GM21390 (cell line): Measurements from ENCODE around the gene SNED1.

Experiments used
- ATAC-seq: cut with Tn5 transposase; IDR thresholded peaks from one replicate; pipeline ENCODE4 v1.9.1; 2021; ENCODE audit not compliant: unreplicated experiment

The SNED1 gene

DNA sequence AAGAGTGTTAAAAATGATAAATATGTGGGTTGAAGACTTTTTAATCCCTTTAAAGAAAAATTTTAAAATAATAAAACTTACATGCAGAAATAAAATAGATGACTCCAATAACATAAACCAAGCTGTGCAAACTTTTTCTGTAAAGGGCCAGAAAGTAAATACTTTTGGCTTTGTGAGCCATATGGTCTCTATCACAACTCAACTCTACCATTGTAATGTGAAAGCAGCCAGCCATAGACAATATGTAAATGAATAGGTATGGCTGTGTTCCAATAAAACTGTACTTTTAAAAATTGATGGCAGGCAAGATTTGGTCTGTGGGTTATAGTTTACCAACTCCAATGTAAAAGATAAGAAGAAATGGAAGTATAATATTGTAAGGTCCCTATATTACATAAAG is 45.2 kb downstream of the SNED1 start:
- no peak for ATAC-seq

GRCh38 chr2:241047253-241048010 is 49.0 kb downstream of the SNED1 start:
- no peak for ATAC-seq

GRCh38 chr2:241048149-241048948 is 49.9 kb downstream of the SNED1 start:
- no peak for ATAC-seq

GRCh38 chr2:241048949-241049343 is 50.5 kb downstream of the SNED1 start:
- no peak for ATAC-seq

DNA sequence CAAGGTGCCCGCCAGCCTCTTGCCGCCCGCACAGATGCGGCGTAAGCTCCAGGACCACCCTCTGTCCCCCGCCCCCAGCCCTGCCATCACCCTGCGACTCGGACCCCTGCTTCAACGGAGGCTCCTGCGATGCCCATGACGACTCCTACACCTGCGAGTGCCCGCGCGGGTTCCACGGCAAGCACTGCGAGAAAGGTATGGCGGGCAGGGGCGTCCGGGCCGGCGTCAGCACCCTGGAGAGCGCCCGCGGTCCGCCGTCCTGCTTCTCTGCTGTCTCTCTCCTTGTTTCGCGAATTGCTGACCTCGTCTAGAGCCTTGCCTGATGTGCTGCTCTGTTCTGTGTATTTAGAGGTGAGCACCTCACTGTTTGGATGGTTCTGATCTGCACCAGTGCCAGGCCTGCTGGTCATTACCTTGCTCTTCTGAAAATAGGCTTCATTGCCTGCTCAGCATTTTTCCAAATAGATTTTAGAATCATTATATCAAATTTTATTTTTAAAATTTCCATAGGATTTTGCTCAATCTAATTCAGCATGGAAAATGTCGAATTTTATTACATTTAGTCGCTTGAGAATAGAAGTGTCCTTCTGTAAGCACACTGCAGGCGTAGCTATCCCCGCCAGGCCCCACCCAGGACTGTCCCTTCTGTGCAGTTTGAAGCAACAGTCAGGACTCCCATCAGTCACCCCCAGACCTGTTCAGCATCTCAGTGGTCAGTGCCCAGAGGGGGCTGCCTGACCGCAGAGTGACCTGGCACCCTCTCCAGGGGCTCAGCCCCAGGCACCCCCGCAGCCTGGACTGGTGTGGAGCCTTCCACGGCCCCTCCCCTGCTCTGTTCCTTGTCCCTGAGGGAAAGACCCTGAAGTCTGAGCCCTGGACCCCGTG is 51.6 kb downstream of the SNED1 start:
- ATAC-seq, result no peak

GRCh38 chr2:241050624-241051577 is 52.5 kb downstream of the SNED1 start:
- no peak for ATAC-seq

DNA sequence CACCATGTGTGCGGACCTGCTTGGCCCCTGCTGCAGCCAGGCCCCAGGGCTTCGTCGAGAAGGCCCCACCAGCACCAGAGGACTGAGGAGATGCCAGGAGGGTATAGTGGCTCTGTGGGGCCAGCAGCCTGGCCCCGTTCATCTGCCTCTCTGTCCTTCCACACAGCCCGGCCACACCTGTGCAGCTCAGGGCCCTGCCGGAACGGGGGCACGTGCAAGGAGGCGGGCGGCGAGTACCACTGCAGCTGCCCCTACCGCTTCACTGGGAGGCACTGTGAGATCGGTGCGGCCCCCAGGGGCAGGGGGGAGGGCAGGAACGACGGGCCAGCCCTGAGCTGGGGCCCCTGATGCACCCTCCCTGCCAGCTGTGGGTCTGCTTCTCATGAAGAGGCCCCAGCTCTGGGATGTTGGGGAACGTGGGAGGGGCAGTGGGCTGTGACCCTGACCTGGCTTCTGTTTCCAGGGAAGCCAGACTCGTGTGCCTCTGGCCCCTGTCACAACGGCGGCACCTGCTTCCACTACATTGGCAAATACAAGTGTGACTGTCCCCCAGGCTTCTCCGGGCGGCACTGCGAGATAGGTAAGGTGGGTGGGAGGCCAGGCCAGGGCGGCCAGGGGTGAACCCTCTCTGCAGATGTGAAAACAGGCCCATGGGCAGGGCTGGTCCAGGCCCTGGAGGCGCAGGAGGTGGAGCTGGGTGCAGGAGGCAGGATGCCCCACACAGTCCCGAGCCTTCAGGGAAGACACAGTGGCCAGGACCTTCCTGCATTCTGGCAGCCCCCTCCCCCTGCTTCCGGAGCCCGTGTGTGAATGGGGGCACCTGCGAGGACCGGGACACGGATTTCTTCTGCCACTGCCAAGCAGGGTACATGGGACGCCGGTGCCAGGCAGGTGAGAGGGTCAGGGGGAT is 53.4 kb downstream of the SNED1 start:
- ATAC-seq, result no peak

DNA sequence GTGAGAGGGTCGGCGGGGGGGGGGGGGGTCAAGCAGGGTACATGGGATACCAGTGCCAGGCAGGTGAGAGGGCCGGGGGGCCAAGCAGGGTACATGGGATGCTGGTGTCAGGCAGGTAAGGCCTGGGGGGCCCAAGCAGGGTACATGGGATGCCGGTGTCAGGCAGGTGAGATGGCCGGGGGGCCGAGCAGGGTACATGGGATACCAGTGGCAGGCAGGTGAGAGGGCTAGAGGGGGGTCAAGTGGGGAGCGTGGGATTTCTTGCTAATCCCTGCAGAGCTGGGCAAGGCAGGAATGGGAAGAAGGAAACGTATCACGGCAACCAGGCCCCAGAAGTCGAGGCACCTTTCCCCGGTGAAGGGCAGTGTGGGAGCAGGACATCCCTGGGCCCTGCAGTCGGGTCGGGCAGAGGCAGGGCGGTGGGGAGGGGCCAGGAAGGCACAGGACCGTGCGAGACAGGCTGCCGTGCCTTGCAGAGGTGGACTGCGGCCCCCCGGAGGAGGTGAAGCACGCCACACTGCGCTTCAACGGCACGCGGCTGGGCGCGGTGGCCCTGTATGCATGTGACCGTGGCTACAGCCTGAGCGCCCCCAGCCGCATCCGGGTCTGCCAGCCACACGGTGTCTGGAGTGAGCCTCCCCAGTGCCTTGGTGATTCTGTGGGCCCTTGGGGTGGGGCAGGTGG is 54.4 kb downstream of the SNED1 start:
- ATAC-seq, result no peak

DNA sequence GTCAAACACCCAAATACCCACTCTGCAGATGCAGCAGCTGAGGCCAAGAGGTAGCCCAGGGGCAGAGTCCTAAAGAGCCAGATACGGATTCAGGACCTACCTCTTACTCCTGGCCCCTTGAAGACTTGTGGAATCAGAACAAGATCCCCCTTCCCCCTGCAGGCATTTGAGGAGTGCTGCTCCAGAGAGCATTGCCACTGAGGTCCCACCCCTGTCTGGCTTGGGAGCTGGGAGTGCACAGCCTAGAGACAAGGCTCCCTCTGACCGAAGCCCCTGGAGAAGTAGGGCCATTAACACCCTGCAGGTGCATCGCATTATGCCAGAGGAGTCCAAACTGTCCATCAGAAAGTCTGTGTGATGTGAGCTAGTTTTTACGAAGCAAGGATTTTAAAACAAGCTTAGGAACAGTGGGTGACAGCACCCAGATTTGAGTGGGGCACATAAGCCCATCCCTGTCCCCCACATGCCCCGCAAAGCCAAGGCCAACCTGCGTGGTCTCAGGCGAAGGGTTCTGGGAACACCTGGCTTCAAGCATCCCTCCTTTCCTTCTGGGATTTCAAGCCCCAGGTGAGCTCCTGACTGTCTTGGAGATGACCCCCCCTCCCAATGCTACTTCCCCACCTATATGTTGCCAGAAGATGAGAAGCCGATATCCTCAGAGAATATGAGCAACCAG is 55.3 kb downstream of the SNED1 start:
- ATAC-seq, result no peak

DNA sequence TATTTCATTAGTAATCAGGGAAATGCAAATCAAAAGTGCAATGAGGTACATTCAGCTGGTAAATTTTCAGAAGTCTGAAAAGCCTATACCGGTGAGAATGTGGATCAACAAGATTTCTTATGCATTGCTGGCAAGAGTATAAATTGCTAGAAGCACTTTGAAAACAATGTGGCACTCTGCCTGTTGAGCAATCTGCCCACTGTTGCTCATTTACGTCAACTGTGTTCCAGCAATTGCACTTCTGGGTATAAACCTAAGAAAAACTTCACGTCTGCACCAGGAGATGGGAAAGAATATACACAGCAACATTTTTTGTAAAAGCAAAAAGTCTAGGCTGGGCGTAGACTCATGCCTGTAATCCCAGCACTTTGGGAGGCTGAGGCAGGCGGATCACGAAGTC is 62.9 kb downstream of the SNED1 start:
- no peak for ATAC-seq

DNA sequence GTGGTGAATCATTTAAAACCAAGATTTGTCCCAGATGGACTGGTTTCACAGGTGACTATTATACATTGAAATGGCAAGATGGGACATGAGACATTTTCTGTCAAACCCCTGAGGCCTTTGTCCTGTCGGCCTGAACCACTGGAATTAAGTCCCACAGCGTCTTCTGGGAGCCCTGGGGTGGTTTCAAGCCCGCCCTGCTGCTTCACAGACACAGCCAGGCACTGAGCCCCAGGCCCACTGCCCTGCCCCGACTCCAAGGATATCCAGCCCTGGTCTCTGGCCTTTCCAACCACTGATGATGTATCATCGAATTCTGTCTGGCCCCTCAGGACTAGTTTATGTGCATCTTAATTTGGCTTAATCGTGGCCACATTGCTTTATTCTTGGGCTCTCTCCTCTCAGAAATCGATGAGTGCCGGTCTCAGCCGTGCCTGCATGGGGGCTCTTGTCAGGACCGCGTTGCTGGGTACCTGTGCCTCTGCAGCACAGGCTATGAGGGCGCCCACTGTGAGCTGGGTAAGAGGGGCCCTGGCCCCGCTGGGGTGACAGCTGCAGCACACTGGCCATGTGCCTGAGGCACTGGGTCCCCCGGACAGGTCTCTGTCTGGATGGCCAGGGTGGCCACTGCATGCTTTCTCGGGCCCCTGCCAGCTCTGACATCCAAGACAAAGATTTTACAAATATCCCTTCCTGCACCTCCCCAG is 64.1 kb downstream of the SNED1 start:
- no peak for ATAC-seq

GRCh38 chr2:241063093-241063551 is 64.7 kb downstream of the SNED1 start:
- ATAC-seq, result no peak

- ATAC-seq, result no peak
Measured at GRCh38 chr2:241063587-241063986, 65.2 kb downstream of the SNED1 start.

GRCh38 chr2:241064008-241064801 is 65.8 kb downstream of the SNED1 start:
- no peak for ATAC-seq

DNA sequence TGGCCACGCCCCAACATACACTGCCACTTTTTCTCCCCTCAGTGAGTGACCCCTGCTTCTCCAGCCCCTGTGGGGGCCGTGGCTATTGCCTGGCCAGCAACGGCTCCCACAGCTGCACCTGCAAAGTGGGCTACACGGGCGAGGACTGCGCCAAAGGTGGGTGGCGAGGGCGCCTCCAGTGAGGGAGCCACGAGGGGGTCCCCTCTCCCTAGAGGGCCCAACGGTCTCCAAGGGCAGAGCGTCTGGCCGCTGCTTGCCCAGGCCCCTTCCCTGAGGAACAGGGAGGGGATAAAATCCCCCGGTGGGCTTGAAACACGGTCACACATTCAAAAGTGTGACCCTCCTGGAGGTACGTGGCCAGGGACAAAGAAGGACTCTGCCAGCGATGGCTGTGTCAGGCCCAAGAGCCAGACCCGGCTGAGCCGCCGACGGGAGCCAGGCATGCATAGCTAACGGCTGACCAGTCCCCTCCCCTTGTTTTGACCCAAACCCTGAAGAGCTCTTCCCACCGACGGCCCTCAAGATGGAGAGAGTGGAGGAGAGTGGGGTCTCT is 66.5 kb downstream of the SNED1 start:
- ATAC-seq, result no peak

DNA sequence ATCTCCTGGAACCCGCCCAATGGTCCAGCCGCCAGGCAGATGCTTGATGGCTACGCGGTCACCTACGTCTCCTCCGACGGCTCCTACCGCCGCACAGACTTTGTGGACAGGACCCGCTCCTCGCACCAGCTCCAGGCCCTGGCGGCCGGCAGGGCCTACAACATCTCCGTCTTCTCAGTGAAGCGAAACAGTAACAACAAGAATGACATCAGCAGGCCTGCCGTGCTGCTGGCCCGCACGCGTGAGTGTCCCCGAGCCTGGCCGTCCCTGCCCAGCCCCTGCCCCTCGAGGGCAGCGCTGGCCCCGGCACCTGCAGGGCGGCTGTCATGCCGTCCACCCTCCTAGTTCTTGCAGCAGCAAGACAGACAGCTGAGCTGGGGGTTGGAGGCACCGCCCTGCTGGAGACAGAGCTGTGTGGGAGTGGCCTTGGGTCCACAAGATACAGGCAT is 67.0 kb downstream of the SNED1 start:
- ATAC-seq, result no peak
